NCI-H2081 treated with DMSO at 0.1 percent for 48 hours (cell line): ENCODE results near the gene DHX58.

Experiments
- DNase-seq: peaks from one replicate; lab custom pipeline; 2025; lab: John Stamatoyannopoulos, UW

Gene DHX58

DNA sequence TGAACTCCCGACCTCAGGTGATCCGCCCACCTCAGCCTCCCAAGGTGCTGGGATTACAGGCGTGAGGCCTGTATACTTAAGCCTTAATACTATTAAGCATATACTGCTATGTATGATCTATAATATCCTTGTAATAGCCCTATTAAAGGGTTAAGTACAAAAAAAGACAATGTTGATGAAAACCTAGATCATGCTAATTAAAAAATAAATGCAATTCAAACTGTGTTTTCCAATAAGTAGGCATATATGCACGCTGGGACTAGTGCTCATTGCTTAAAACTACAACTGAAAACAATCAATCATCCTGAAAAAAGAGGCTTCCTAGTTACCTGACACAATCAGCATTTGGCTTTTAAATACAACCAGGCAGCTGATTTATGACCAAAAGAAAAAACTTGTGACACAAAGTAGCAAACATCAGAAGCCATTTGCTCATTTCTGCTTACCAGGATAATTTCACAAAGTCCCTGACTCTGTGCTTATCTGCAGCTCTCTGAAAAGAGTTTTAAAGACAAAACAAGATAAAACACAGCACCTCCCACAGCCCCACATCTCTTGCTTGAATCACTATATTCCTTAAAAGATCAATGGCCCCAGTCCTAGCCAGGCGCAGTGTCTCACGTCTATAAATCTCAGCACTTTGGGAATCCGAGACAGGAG lies 25.3 kb downstream of the DHX58 start:
- no peak for DNase-seq

DNA sequence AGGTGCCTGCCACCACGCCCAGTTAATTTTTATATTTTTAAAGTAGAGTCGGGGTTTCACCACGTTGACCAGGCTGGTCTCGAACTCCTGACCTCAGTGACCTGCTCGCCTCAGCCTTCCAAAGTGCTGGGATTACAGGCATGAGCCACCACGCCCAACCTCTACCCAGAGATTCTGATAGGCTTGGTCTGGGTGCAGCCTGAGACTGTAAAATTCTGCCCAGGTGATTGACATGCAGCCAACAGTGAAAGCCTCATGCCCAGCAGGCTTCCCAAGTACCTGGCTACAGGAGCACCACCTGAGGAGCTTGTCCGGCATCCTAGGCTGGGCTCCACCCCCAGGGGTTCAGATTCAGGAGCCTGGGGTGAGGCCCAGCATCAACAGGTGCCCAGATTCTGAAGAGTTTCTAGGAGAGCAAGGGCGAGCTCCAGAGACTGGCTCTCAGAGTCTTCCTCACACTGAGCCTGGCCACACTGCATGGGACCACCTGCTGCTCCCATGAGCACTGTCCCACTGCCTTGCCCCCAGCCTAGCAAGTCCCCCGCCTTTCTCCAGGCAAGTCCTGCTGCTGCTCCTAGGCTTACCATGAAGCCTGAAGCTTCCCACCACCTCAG lies 30.9 kb downstream of the DHX58 start:
- DNase-seq = no peak

DNA sequence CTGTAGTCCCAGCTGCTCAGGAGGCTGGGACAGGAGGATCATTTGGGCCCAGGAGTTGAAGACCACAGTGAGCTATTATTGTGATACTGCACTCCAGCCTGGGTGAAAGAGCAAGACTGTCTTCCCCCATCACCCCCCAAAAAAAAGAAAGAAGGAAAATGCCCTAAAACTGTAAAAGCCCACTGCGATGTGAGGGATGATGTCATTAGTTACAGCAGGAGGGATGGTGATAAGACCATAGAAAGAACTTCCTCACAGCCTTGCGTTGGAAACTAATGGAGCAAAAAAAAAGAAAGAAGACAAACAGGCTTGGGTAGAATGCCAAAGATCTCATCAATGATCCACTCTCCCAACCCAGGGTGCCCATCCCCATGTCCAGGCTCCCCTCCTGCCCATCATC lies 33.0 kb downstream of the DHX58 start:
- DNase-seq = no peak

GRCh38 chr17:42078396-42079043 lies 34.0 kb downstream of the DHX58 start:
- DNase-seq = no peak

GRCh38 chr17:42077755-42078154 lies 34.8 kb downstream of the DHX58 start:
- no peak for DNase-seq

GRCh38 chr17:42076797-42077559 lies 35.5 kb downstream of the DHX58 start:
- no peak for DNase-seq

- no peak for DNase-seq
Observed at GRCh38 chr17:42075789-42076188, 36.7 kb downstream of the DHX58 start.

DNA sequence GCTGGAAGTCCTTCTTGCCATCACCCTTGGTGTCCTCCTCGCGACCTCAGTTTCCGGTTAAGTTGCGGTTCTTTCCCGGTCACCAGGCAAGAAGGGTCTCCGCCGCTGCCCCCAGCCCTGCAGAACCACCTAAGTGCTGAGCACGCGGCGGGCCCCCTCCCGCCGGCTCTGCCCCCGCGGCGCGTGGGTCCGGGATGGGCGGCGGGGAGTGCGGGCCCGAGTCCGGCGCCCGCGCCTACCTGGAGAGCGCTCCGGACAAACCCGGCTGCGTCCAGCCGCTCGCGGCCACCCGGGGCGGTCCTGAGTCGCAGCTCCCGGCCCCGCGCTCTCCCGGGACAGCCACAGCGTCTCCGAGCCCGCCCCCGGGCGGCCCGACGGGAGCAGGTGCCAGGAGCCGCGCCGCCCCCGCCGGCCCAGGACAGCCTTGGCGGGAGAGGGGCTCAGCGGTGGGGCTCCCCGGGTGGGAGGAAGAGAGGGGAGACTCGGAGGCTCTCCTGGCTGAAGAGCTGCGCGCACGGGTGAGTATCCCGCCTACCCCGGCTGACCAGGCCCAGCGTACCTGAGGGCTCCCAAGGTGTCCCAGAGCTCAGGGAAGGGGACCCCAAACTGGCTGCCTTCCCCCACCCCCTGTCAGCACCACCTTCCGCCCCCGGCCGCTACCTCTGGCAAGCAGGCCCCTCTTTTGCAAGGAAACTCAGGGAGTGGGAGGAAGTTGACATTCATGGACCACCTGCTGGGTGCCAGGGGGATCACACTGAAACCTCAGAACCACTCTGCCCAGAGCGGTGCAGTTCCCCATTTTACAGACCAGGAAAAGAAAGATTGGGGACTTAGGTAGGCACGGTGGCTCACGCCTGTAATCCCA lies 40.0 kb downstream of the DHX58 start:
- no peak for DNase-seq

- no peak for DNase-seq
Observed at GRCh38 chr17:42071810-42072209, 40.7 kb downstream of the DHX58 start.

DNA sequence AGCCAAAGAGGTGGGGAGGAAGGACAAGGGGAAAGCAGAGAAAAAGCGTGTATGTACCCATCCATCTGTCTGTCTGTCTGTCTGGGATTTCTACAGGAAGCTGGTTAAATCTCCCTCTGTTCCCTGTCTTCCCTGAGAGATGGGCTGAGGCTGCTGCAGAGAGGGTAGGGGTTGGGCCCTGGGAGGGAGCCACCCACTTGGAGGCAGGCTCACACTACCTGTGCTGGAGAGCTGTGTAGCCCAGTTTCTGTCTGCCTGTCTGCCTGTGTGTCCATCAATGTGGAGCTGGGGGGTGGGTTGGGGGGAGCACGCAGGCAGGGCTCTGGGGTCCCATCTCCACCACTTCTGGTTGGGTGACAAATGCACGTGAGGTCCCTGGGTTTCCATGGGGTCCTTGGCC lies 43.5 kb downstream of the DHX58 start:
- DNase-seq = no peak

- DNase-seq = no peak
Observed at GRCh38 chr17:42067371-42068091, 45.0 kb downstream of the DHX58 start.

DNA sequence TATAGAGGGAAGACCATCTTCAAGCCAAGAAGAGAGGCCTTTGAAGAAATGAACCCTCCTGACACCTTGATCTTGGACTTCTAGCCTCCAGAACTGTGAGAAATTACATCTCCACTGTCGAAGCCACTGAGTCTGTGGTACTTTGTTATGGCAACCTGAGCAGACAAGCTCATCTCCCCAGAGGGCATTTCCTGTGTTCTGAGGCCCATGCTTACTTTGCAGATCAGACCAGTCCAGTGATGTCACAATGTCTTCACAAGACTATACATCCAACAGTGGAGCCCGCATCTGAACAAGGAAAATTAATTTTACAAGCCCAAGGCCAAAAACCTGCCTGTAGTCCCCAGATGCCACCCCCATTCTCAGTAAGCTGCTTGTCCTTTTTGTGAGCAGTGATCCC lies 47.3 kb downstream of the DHX58 start:
- DNase-seq = no peak

DNA sequence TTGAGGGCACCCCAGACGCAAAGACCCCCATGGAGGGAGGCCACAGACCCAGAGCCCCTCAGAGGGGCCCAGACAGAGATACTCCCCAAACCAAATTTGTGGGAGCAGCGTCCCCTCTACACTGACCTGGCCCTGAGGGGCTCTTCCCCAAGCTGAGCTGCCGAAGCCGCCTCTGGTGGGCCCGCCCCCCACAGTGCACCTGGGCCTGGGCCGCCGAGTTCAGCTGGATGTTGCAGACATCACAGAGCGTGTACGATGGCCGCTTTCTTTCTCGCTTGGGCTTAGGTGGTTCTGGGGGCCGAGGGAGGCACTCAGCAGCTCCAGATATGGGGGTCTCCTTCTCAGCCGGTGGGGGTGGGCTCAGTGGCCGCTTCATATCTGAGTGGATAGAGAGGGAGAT lies 49.8 kb downstream of the DHX58 start:
- no peak for DNase-seq

- DNase-seq = no peak
Observed at GRCh38 chr17:42061646-42062487, 50.6 kb downstream of the DHX58 start.

DNA sequence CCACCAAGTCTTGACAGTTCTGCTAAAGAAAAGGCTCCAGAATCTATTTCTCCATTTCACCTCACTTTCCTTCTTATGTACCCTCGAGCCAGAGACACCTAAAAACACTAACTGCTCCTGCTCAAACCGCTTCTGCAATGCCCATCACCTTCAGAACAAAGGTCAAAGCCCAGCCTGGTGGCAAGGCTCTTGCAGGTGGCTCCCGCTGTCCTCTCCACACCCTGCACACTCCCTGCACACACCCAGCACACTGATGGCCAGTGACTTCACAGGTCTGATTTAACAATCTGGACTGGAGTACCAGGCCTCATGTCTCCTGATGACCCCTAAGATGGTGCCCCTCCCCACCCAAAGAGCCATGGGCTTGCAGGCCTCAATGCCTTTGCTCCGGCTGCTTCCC lies 52.3 kb downstream of the DHX58 start:
- no peak for DNase-seq

DNA sequence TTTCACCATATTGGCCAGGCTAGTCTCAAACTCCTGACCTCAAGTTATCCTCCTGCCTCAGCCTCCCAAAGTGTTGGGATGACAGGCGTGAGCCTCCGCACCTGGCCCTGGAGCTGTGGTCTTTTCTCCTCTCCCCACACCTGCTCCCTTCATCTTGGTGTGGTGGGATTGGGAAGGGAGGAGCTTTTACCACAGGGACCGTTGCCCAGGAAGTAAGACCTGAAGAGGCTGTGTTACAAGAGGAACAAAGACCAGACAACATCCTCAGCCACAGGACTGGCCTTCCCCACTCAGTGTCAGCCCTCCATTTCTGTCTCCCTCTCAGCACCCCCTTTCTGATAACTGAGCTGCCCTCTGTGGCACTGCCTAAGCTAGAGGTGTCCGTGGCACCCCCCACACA lies 52.7 kb downstream of the DHX58 start:
- DNase-seq = no peak

DNA sequence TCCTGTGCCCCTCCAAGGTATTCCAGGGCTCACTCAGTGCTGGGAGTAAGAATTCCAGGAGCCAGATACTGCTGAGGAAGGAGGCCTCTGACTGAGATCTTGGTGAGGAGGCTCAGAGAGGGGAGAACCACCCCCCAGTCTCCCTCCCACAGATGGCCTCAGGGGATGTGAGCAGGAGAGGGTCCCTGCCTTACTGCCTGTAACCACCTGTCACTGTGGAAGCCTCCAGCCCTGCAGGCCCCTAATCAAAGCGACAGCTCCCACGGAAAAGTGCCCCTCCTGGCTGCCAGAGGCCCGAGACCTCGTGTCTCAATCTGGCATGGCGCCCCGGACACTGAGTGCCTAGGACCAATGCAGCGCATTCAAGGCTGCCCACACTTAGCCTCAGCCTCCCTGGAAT lies 54.5 kb downstream of the DHX58 start:
- DNase-seq = no peak

- no peak for DNase-seq
Observed at GRCh38 chr17:42056635-42057034, 55.9 kb downstream of the DHX58 start.

DNA sequence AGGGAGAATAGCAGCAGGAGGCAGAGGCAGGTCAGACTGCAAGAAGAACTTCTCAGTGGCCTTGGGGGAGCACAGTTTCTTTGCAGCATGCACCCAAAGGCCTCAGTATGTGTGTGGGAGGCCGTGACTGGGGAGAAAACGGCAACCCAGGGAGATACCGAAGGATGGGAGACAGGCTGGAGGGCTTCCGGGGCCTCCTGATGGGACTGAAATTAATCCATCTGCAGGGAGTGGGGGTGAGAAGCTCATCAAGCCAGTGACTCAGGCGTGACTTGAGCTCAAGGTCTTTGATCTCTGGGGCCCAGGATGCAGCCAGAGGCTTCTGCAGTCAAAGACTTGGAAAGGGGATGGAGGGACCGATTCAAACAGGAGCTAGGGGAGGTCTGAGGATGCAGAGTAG lies 57.0 kb downstream of the DHX58 start:
- DNase-seq = no peak

DNA sequence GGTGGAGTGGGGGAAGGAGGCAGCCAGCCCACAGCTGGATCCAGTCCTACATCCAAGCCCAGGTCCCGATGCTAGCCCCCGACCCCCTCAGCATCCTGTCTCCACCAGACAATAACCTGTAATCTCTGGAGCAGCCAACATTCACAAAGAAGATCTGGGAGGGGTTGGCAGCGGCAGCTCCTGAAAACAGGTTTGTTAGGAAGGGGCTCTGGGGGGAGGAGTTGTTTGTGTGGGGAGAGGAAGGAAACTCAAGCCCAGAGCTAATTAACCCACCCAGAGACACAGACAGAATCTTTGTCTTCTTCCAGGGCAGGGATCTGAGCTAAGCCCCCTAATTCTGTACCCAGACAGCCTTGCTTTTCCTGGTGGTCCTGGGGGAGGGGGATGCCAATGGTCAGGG lies 57.5 kb downstream of the DHX58 start:
- DNase-seq = no peak
